Measurements from ENCODE around the gene BCCIP. TPM values are rescaled to one million over a fixed set of nuclear protein-coding genes. Genes with fewer than 3 reads are reported as not detected.

The BCCIP gene
- total and polyA plus RNA-seq, 2 donors from 2014 or later, result 46.2 to 71.3 TPM

- Histone ChIP-seq H3K27ac (ENCODE audit: low read depth in 2 of 2, low read length in 2 of 2) (no peak overlapping the region), H3K4me1 (ENCODE audit: control insufficient read depth in 2 of 3, insufficient read depth in 2 of 3, low read depth in 1 of 3, low read length in 3 of 3) (peaks cover 0 to 2% (median 2%) of the 10 kb centered on the region in 3 donors), H3K36me3 (ENCODE audit: control insufficient read depth in 2 of 3, insufficient read depth in 3 of 3, low read length in 3 of 3) (no peaks in the 10 kb centered on the region), H3K9ac (ENCODE audit: low read length in 3 of 3) (no peak overlapping the region), H3K4me3 (ENCODE audit: low read length in 3 of 3) (no peak overlapping the region), H3K27me3 (ENCODE audit: control insufficient read depth, insufficient read depth, low read length) (no peaks in the 10 kb centered on the region), H3K9me3 (ENCODE audit: control insufficient read depth in 2 of 3, insufficient read depth in 1 of 3, low read length in 3 of 3) (no peaks in the 10 kb centered on the region)
- DNase-seq (no peak), FAIRE-seq (no peak)
- intact Hi-C loops (cut with DNase I), result no loop called here
- TF ChIP-seq, protein P1, sequence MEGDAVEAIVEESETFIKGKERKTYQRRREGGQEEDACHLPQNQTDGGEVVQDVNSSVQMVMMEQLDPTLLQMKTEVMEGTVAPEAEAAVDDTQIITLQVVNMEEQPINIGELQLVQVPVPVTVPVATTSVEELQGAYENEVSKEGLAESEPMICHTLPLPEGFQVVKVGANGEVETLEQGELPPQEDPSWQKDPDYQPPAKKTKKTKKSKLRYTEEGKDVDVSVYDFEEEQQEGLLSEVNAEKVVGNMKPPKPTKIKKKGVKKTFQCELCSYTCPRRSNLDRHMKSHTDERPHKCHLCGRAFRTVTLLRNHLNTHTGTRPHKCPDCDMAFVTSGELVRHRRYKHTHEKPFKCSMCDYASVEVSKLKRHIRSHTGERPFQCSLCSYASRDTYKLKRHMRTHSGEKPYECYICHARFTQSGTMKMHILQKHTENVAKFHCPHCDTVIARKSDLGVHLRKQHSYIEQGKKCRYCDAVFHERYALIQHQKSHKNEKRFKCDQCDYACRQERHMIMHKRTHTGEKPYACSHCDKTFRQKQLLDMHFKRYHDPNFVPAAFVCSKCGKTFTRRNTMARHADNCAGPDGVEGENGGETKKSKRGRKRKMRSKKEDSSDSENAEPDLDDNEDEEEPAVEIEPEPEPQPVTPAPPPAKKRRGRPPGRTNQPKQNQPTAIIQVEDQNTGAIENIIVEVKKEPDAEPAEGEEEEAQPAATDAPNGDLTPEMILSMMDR (IDR thresholded peaks at IDR 0.05; ENCODE audit: borderline replicate concordance, extremely low read depth, insufficient read depth), result no peak
Measured at GRCh38 chr10:125774581-125775191, 48.7 kb upstream of the BCCIP start.

DNA sequence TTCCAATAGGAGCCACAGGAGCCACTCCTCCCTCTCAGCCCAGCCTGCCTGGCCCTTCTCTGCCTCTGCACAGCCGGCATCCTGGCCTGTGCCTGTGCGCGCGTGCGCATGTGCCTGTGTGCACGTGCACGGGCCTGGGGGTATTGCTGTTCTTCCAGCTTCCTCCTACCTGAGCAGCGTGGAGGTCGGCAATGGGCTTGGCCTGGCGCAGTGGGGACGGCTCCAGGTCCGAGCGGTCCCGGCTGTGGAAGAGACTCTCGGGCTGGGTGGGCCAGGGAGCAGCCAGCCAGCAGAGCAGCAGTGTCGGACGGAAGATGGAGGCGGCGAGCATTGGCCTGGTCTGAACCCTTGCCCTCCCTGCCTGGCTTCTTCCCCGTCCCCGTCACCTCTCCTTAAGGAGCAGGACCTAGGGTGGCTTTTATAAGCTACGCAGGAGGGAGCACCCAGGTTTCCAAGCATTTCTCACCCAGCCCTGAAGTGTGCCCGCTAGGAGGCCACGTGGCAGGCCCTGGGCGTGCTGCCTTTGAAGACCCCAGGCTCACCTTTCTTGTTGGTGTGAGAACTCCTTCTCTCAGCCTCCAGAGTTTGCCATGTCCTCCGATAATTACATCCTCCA lies 47.7 kb upstream of the BCCIP start, which contains the start of gene MMP21:
MMP21 (minus strand) TSS at position 331 of the 616 bp plus-strand sequence; CDS start at position 331, 0 bp downstream.
- Histone ChIP-seq H3K9ac (ENCODE audit: low read length in 3 of 3) (no peak within 1 kb of the TSS), H3K27ac (ENCODE audit: low read depth in 2 of 2, low read length in 2 of 2) (no peak within 1 kb of the TSS), H3K27me3 (ENCODE audit: control insufficient read depth, insufficient read depth, low read length) (no peaks in the 10 kb centered on the region), H3K36me3 (ENCODE audit: control insufficient read depth in 2 of 3, insufficient read depth in 3 of 3, low read length in 3 of 3) (no peaks in the 10 kb centered on the region), H3K4me1 (ENCODE audit: control insufficient read depth in 2 of 3, insufficient read depth in 2 of 3, low read depth in 1 of 3, low read length in 3 of 3) (peaks cover 0 to 5% (median 3%) of the 10 kb centered on the region in 3 donors), H3K4me3 (ENCODE audit: low read length in 3 of 3) (no peak within 1 kb of the TSS), H3K9me3 (ENCODE audit: control insufficient read depth in 2 of 3, insufficient read depth in 1 of 3, low read length in 3 of 3) (peaks cover 0 to 7% (median 0%) of the 10 kb centered on the region in 3 donors)
- intact Hi-C loops (cut with DNase I), result no loop called here
- DNase-seq (no peak), FAIRE-seq (no peak)
- TF ChIP-seq, protein P1 (IDR thresholded peaks at IDR 0.05; ENCODE audit: borderline replicate concordance, extremely low read depth, insufficient read depth), result no peak

- Histone ChIP-seq H3K36me3 (ENCODE audit: control insufficient read depth in 2 of 3, insufficient read depth in 3 of 3, low read length in 3 of 3) (no peaks in the 10 kb centered on the region), H3K4me1 (ENCODE audit: control insufficient read depth in 2 of 3, insufficient read depth in 2 of 3, low read depth in 1 of 3, low read length in 3 of 3) (peaks cover 0 to 5% (median 3%) of the 10 kb centered on the region in 3 donors), H3K9me3 (ENCODE audit: control insufficient read depth in 2 of 3, insufficient read depth in 1 of 3, low read length in 3 of 3) (peaks cover 0 to 8% (median 0%) of the 10 kb centered on the region in 3 donors), H3K4me3 (ENCODE audit: low read length in 3 of 3) (no peak overlapping the region), H3K27ac (ENCODE audit: low read depth in 2 of 2, low read length in 2 of 2) (no peak overlapping the region), H3K27me3 (ENCODE audit: control insufficient read depth, insufficient read depth, low read length) (no peaks in the 10 kb centered on the region), H3K9ac (ENCODE audit: low read length in 3 of 3) (no peak overlapping the region)
- TF ChIP-seq, protein P1 (IDR thresholded peaks at IDR 0.05; ENCODE audit: borderline replicate concordance, extremely low read depth, insufficient read depth), result no peak
- intact Hi-C loops (cut with DNase I), result no loop called here
- no peak for FAIRE-seq
- no peak for DNase-seq
Measured at GRCh38 chr10:125777806-125778205, 45.5 kb upstream of the BCCIP start.

All from kidney (tissue), 14 donors.